ENCODE data around the gene DCTN1.

The DCTN1 gene

GRCh38 chr2:74413001-74413698 lies 33.0 kb upstream of the DCTN1 start:
- Histone ChIP-seq H3K9me3 (ENCODE audit: insufficient read depth, low read depth, low read length) (no peaks in the 10 kb centered on the region), H3F3A (ENCODE audit: low read depth) (no peaks in the 10 kb centered on the region), H3K4me2 (ENCODE audit: low read depth, low read length, poor library complexity, severe bottlenecking) (no peak overlapping the region), H2AFZ (ENCODE audit: low read length) (0 out of 2 replicates have a peak overlapping the region, but pooled peaks have one; percentile 41), H3K27me3 (ENCODE audit: insufficient read depth, low read length, poor library complexity, severe bottlenecking) (no peaks in the 10 kb centered on the region), H3K36me3 (ENCODE audit: insufficient read depth, low read length) (no peaks in the 10 kb centered on the region), H3K9ac (ENCODE audit: low read depth, low read length, poor library complexity, severe bottlenecking) (no peak overlapping the region), H3K4me3 (ENCODE audit: low read length, poor library complexity, severe bottlenecking) (no peak overlapping the region), H3K4me1 (ENCODE audit: insufficient read depth, low read length, poor library complexity, severe bottlenecking) (no peaks in the 10 kb centered on the region), H3K9me2 (replicated peaks; ENCODE audit: low read depth, low read length) (no peaks in the 10 kb centered on the region), H4K20me1 (ENCODE audit: insufficient read depth, low read length, poor library complexity, severe bottlenecking) (no peaks in the 10 kb centered on the region), H3K79me2 (ENCODE audit: insufficient read depth, low read length) (no peaks in the 10 kb centered on the region)
- TF ChIP-seq EZH2phosphoT487 (IDR thresholded peaks at IDR 0.05; ENCODE audit: borderline replicate concordance) (no peak), CTCF (conservative IDR thresholded peaks at IDR 0.05; ENCODE audit: low read length) (no peak)

- no peak overlapping the region for H2AFZ ChIP-seq (ENCODE audit: low read length)
- no peak overlapping the region for H3K4me2 ChIP-seq (ENCODE audit: low read depth, low read length, poor library complexity, severe bottlenecking)
- no peaks in the 10 kb centered on the region for H3K36me3 ChIP-seq (ENCODE audit: insufficient read depth, low read length)
- no peak overlapping the region for H3K9ac ChIP-seq (ENCODE audit: low read depth, low read length, poor library complexity, severe bottlenecking)
- no peaks in the 10 kb centered on the region for H3K27me3 ChIP-seq (ENCODE audit: insufficient read depth, low read length, poor library complexity, severe bottlenecking)
- no peaks in the 10 kb centered on the region for H3K9me2 ChIP-seq (replicated peaks; ENCODE audit: low read depth, low read length)
- H3K79me2 ChIP-seq (ENCODE audit: insufficient read depth, low read length), result no peaks in the 10 kb centered on the region
- H3K4me3 ChIP-seq (ENCODE audit: low read length, poor library complexity, severe bottlenecking), result no peak overlapping the region
- no peaks in the 10 kb centered on the region for H3F3A ChIP-seq (ENCODE audit: low read depth)
- H3K4me1 ChIP-seq (ENCODE audit: insufficient read depth, low read length, poor library complexity, severe bottlenecking), result peaks cover 12% of the 10 kb centered on the region
- H3K9me3 ChIP-seq (ENCODE audit: insufficient read depth, low read depth, low read length), result no peaks in the 10 kb centered on the region
- TF ChIP-seq CTCF (conservative IDR thresholded peaks at IDR 0.05; ENCODE audit: low read length) (no peak), EZH2phosphoT487 (IDR thresholded peaks at IDR 0.05; ENCODE audit: borderline replicate concordance) (no peak)
- no peaks in the 10 kb centered on the region for H4K20me1 ChIP-seq (ENCODE audit: insufficient read depth, low read length, poor library complexity, severe bottlenecking)
These were observed 27.6 kb upstream of the DCTN1 start for GRCh38 chr2:74407682-74408081.

- H3K79me2 ChIP-seq (ENCODE audit: insufficient read depth, low read length), result no peaks in the 10 kb centered on the region
- H3K4me3 ChIP-seq (ENCODE audit: low read length, poor library complexity, severe bottlenecking), result no peak overlapping the region
- TF ChIP-seq EZH2phosphoT487 (IDR thresholded peaks at IDR 0.05; ENCODE audit: borderline replicate concordance), result no peak
- no peak for TF ChIP-seq CTCF (conservative IDR thresholded peaks at IDR 0.05; ENCODE audit: low read length)
- no peaks in the 10 kb centered on the region for H4K20me1 ChIP-seq (ENCODE audit: insufficient read depth, low read length, poor library complexity, severe bottlenecking)
- no peaks in the 10 kb centered on the region for H3K27me3 ChIP-seq (ENCODE audit: insufficient read depth, low read length, poor library complexity, severe bottlenecking)
- H3K4me2 ChIP-seq (ENCODE audit: low read depth, low read length, poor library complexity, severe bottlenecking), result no peak overlapping the region
- no peak overlapping the region for H3K9ac ChIP-seq (ENCODE audit: low read depth, low read length, poor library complexity, severe bottlenecking)
- no peaks in the 10 kb centered on the region for H3F3A ChIP-seq (ENCODE audit: low read depth)
- H3K36me3 ChIP-seq (ENCODE audit: insufficient read depth, low read length), result no peaks in the 10 kb centered on the region
- H3K4me1 ChIP-seq (ENCODE audit: insufficient read depth, low read length, poor library complexity, severe bottlenecking), result peaks cover 12% of the 10 kb centered on the region
- H2AFZ ChIP-seq (ENCODE audit: low read length), result no peak overlapping the region
- no peaks in the 10 kb centered on the region for H3K9me3 ChIP-seq (ENCODE audit: insufficient read depth, low read depth, low read length)
- H3K9me2 ChIP-seq (replicated peaks; ENCODE audit: low read depth, low read length), result no peaks in the 10 kb centered on the region
These were observed 25.9 kb upstream of the DCTN1 start for GRCh38 chr2:74406035-74406434.

Data from Loucy (cell line).